ENCODE results near the gene NMNAT2.
A peak's percentile ranks its signal among the peaks of the same experiment; 100 is the strongest.

NMNAT2 gene

GRCh38 chr1:183323849-183324683 is 94.1 kb downstream of the NMNAT2 start:
- Mint-ChIP-seq H3K9me3 (no peaks in the 10 kb centered on the region), H3K4me1 (ENCODE audit: low read depth) (no peaks in the 10 kb centered on the region), H3K36me3 (ENCODE audit: low read depth) (no peaks in the 10 kb centered on the region), H3K27me3 (peaks cover 39% of the 10 kb centered on the region), H3K4me3 (no peak overlapping the region), H3K27ac (no peak overlapping the region)

GRCh38 chr1:183319606-183320005 is 98.6 kb downstream of the NMNAT2 start:
- Mint-ChIP-seq H3K27me3 (peaks cover 33% of the 10 kb centered on the region), H3K36me3 (ENCODE audit: low read depth) (no peaks in the 10 kb centered on the region), H3K4me3 (no peak overlapping the region), H3K27ac (no peak overlapping the region), H3K4me1 (ENCODE audit: low read depth) (no peaks in the 10 kb centered on the region), H3K9me3 (no peaks in the 10 kb centered on the region)

DNA sequence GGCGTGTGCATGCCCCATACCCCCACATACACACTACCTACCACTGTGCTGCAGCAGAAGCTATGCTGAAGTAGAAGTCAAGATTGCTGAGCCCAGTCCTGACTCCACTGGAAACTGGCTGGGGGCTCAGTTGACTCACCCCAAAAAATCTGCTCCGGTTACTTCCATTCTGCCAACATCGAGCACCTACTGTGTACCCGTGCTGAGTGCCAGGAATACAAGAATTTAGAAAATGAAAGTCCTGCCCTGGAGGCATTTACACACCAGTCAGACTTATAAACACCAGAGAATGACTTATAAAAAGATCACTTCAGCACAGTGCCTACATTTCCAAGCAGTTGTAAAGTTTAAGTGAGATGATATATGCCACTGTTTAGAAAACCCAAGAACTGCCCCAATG is 99.1 kb downstream of the NMNAT2 start:
- no peaks in the 10 kb centered on the region for H3K36me3 Mint-ChIP-seq (ENCODE audit: low read depth)
- no peaks in the 10 kb centered on the region for H3K9me3 Mint-ChIP-seq
- H3K4me3 Mint-ChIP-seq, result no peak overlapping the region
- peaks cover 32% of the 10 kb centered on the region for H3K27me3 Mint-ChIP-seq
- no peak overlapping the region for H3K27ac Mint-ChIP-seq
- no peaks in the 10 kb centered on the region for H3K4me1 Mint-ChIP-seq (ENCODE audit: low read depth)

DNA sequence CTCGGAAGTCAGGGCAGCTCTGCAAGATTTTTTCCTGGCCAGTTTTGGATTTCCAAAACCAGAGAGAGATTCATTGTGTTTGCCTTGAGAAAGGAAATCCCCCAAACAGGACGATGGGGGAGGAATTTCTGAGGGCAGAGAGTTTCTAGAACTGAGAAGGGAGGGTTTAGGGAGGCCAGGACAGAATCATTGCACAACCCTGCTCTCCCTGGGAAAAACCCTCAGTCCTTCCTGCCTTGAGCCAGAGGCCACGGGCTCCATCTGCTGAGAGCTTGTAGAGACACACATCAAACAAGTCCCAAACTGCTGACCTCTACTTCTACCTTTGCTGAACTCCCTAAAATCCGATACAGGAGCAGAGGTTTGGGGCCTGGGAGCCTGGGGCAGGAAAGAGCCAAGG is 99.7 kb downstream of the NMNAT2 start:
- peaks cover 32% of the 10 kb centered on the region for H3K27me3 Mint-ChIP-seq
- H3K4me1 Mint-ChIP-seq (ENCODE audit: low read depth), result no peaks in the 10 kb centered on the region
- no peaks in the 10 kb centered on the region for H3K36me3 Mint-ChIP-seq (ENCODE audit: low read depth)
- no peak overlapping the region for H3K4me3 Mint-ChIP-seq
- no peak overlapping the region for H3K27ac Mint-ChIP-seq
- H3K9me3 Mint-ChIP-seq, result no peaks in the 10 kb centered on the region

GRCh38 chr1:183315991-183316758 is 102.0 kb downstream of the NMNAT2 start:
- peaks cover 30% of the 10 kb centered on the region for H3K27me3 Mint-ChIP-seq
- peaks cover 9% of the 10 kb centered on the region for H3K4me1 Mint-ChIP-seq (ENCODE audit: low read depth)
- H3K36me3 Mint-ChIP-seq (ENCODE audit: low read depth), result no peaks in the 10 kb centered on the region
- no peak overlapping the region for H3K4me3 Mint-ChIP-seq
- no peaks in the 10 kb centered on the region for H3K9me3 Mint-ChIP-seq
- H3K27ac Mint-ChIP-seq, result no peak overlapping the region

DNA sequence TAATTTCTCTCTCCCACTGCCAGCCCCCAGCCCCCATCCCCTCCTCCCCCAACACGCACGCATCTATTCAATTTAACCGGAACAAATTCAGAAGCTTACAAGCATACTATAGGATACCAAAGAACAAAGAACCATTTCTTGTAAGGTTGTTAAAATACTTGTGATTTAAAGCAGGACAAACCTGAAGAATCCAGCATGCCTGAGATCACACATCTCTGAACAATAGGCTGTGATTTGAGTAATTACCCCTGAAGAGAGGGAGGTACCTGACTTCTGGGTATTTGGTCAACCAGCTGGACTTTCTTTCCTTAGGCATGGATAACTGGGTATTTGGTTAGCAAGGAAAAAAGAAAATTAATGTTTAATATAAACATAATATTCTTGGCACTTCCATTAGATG is 105.1 kb downstream of the NMNAT2 start:
- H3K36me3 Mint-ChIP-seq (ENCODE audit: low read depth), result no peaks in the 10 kb centered on the region
- H3K4me3 Mint-ChIP-seq, result no peak overlapping the region
- H3K27ac Mint-ChIP-seq, result no peak overlapping the region
- H3K9me3 Mint-ChIP-seq, result no peaks in the 10 kb centered on the region
- peaks cover 21% of the 10 kb centered on the region for H3K4me1 Mint-ChIP-seq (ENCODE audit: low read depth)
- H3K27me3 Mint-ChIP-seq, result peaks cover 15% of the 10 kb centered on the region

DNA sequence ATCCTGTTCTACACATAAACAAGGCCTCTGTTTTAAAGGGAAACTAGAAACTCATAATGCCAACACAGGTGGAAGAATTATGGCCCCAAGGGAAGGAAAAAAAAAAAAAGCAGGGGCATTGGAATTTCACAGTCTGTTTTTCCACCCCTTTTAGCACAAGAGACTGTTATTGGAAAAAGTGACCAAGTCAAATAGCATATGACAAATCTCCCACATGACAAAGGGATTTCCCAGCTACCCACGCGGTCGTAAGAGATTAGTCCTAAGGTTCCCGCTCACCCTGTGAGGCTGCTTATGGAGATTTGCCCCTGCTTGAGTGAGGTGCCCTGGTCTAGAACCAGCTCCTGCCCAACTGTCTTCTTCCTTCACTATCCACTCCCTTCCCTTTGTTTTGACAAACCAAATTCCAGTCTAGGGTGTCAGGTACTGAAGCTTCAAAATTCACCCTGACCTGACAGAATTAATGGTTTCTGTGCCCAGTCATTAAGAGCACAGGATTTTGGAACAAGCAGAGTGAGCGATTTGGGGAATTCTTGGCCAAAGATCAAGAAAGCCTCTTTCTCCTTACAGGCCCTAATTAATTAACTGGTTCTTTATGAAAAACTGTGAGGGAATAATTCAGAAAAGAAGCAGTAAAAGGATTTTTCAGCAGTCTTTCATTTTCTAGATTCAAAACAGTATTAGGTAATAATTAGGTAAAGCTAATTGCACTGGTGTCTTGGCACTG is 107.3 kb downstream of the NMNAT2 start:
- Mint-ChIP-seq H3K9me3 (no peaks in the 10 kb centered on the region), H3K4me3 (peak overlapping the region; percentile 48), H3K27ac (peak overlapping the region; percentile 85), H3K4me1 (ENCODE audit: low read depth) (peaks cover 21% of the 10 kb centered on the region), H3K36me3 (ENCODE audit: low read depth) (no peaks in the 10 kb centered on the region), H3K27me3 (peaks cover 5% of the 10 kb centered on the region)

DNA sequence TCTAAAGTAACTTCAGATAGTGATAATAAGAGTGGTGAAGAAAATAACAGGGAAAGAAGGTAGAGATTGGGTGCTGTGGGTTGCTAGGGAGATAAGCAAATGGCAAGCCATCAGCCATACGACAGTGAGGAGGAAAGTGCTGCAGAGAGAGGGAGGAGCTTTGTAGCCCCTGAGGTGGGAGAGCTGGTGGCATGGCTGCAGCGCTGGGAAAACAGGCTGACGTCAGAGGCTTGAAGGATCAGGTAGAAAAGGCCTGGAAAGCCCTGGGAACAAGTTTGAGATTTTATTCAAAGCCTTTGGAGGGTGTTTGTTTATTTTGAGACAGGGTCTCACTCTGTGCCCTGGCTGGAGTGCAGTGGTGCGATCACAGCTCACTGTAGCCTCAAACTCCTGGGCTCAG is 109.5 kb downstream of the NMNAT2 start:
- Mint-ChIP-seq H3K9me3 (no peaks in the 10 kb centered on the region), H3K36me3 (ENCODE audit: low read depth) (no peaks in the 10 kb centered on the region), H3K4me3 (no peak overlapping the region), H3K4me1 (ENCODE audit: low read depth) (peaks cover 21% of the 10 kb centered on the region), H3K27me3 (peaks cover 10% of the 10 kb centered on the region), H3K27ac (peak overlapping the region; percentile 17)

DNA sequence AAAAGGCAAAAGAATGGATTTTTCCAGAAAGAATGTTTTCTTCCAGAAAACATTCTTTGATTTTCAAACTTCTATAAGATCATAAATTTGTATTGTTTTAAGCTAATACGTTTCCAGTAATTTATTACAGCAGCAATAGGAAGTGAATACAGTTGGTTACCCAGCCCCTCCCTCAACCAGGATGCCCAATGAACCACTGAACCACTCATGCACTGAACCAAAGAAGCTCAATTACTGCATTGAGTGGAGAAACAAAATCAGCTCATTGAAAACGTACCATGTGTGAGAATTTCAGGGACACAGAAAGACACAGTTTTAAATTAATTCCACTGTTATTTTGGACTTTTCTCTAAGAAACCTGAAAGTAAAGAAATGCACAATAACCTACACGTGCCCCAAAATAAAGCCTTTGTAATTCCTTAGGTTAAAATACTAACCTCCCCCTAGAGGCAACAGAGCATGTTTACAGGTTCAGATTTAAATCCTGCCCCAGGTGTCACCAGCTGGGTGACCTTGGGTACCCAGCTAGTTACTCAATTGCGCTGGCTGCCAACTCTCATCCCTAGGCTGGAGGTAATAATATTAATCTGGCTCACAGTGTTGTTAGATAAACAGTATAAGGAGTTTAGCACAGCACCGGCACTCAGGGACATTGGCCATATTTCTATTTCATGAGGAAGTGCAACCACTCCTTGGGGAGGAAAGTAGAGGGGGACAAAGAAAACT is 111.7 kb downstream of the NMNAT2 start:
- no peak overlapping the region for H3K27ac Mint-ChIP-seq
- no peaks in the 10 kb centered on the region for H3K36me3 Mint-ChIP-seq (ENCODE audit: low read depth)
- H3K4me1 Mint-ChIP-seq (ENCODE audit: low read depth), result peaks cover 15% of the 10 kb centered on the region
- peaks cover 9% of the 10 kb centered on the region for H3K27me3 Mint-ChIP-seq
- no peak overlapping the region for H3K4me3 Mint-ChIP-seq
- no peaks in the 10 kb centered on the region for H3K9me3 Mint-ChIP-seq

GRCh38 chr1:183304440-183305107 is 113.6 kb downstream of the NMNAT2 start:
- Mint-ChIP-seq H3K4me3 (no peak overlapping the region), H3K27ac (no peak overlapping the region), H3K9me3 (no peaks in the 10 kb centered on the region), H3K36me3 (ENCODE audit: low read depth) (no peaks in the 10 kb centered on the region), H3K27me3 (peaks cover 9% of the 10 kb centered on the region), H3K4me1 (ENCODE audit: low read depth) (no peaks in the 10 kb centered on the region)

- no peak overlapping the region for H3K27ac Mint-ChIP-seq
- H3K4me3 Mint-ChIP-seq, result no peak overlapping the region
- no peaks in the 10 kb centered on the region for H3K36me3 Mint-ChIP-seq (ENCODE audit: low read depth)
- no peaks in the 10 kb centered on the region for H3K4me1 Mint-ChIP-seq (ENCODE audit: low read depth)
- peaks cover 9% of the 10 kb centered on the region for H3K27me3 Mint-ChIP-seq
- no peaks in the 10 kb centered on the region for H3K9me3 Mint-ChIP-seq
Measured at GRCh38 chr1:183303901-183304300, 114.3 kb downstream of the NMNAT2 start.

GRCh38 chr1:183303323-183303645 is 114.9 kb downstream of the NMNAT2 start:
- H3K4me3 Mint-ChIP-seq, result no peak overlapping the region
- no peak overlapping the region for H3K27ac Mint-ChIP-seq
- H3K36me3 Mint-ChIP-seq (ENCODE audit: low read depth), result no peaks in the 10 kb centered on the region
- no peaks in the 10 kb centered on the region for H3K4me1 Mint-ChIP-seq (ENCODE audit: low read depth)
- H3K27me3 Mint-ChIP-seq, result peaks cover 9% of the 10 kb centered on the region
- no peaks in the 10 kb centered on the region for H3K9me3 Mint-ChIP-seq

- Mint-ChIP-seq H3K27me3 (peaks cover 9% of the 10 kb centered on the region), H3K9me3 (no peaks in the 10 kb centered on the region)
Measured at GRCh38 chr1:183302452-183303322, 115.5 kb downstream of the NMNAT2 start.

More at GRCh38 chr1:183302452-183303322, 115.5 kb downstream of the NMNAT2 start:
- no peaks in the 10 kb centered on the region for H3K36me3 Mint-ChIP-seq (ENCODE audit: low read depth)
- H3K27ac Mint-ChIP-seq, result no peak overlapping the region
- H3K4me3 Mint-ChIP-seq, result no peak overlapping the region
- no peaks in the 10 kb centered on the region for H3K4me1 Mint-ChIP-seq (ENCODE audit: low read depth)
